Lower leg skin (tissue), 4 donors: ENCODE measurements around the gene UNC5C. TPM values are rescaled to one million over a fixed set of nuclear protein-coding genes. Genes with fewer than 3 reads are reported as not detected.

Experiments
- DNase-seq, 2 donors: peaks; one replicate each; pipeline ENCODE4 v3.0.0-alpha.2; 2019; ENCODE audit warnings: low spot score in 2 of 2
- H3K4me3 ChIP-seq: fragments of 200-600 bp; sonication (generic); 2 replicates; pipeline ENCODE4 v1.5.1; 2017; ENCODE audit warnings: mild to moderate bottlenecking, low read depth; ENCODE audit not compliant: poor library complexity, severe bottlenecking
- POLR2A ChIP-seq, 2 donors: fragments of 450-650 bp; IDR thresholded peaks; one replicate each; pipeline ENCODE4 v1.6.1; 2016 to 2017; ENCODE audit warnings: antibody characterized with exemption in 2 of 2, mild to moderate bottlenecking in 1 of 2, moderate library complexity in 1 of 2
- WGBS, 2 donors: methylation state at CpG; one replicate each; pipeline ENCODE4 v1.1.5; 2018; 5-methylcytosine and 5-hydroxymethylcytosine counted together
- intact Hi-C: fragments of 100-400 bp; cut with DNase I; formaldehyde crosslinking; loops from one replicate; pipeline ENCODE4 v1.15.0; 2023; ENCODE audit warnings: low total_unique reads
- total RNA-seq, 4 donors: library from RNA; depleted of rRNA; stranded (reverse); fragments of >200 nt; gene quantifications; one replicate each; pipeline ENCODE4 v1.1.0, GENCODE V29; 2016
- TF ChIP-seq, protein P1 (sequence below), 3 donors: fragments of 450-650 bp; IDR thresholded peaks; one replicate each; pipeline ENCODE4 v1.5.1; 2016; ENCODE audit warnings: antibody characterized with exemption in 3 of 3, mild to moderate bottlenecking in 3 of 3, moderate library complexity in 2 of 3

The UNC5C gene
- total RNA-seq, 4 donors from 2014 or later, result 0.34 to 1.8 (median 1.2) TPM

DNA sequence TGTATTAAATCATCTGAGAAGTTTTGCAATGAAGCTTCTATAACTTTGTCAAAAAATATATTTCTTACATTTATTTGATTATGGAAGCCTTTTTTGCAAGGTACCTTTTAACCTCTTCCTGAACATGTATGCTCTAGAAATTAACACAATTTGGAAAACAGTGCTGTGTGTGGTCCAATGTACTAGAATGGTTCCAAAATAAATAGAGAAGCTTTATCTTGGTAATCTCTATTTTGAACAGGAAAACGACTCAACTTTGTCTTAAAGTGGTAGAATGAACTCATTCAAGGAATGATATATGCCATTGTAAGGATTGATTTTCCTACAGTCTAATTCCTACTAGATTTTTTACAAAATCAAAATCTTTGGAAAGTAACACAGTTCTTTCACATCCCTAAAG lies 248.5 kb downstream of the UNC5C start:
- 63 to 67% methylated on average over 1 of the region's 1 CpG for WGBS, 2 donors
- TF ChIP-seq, protein P1, sequence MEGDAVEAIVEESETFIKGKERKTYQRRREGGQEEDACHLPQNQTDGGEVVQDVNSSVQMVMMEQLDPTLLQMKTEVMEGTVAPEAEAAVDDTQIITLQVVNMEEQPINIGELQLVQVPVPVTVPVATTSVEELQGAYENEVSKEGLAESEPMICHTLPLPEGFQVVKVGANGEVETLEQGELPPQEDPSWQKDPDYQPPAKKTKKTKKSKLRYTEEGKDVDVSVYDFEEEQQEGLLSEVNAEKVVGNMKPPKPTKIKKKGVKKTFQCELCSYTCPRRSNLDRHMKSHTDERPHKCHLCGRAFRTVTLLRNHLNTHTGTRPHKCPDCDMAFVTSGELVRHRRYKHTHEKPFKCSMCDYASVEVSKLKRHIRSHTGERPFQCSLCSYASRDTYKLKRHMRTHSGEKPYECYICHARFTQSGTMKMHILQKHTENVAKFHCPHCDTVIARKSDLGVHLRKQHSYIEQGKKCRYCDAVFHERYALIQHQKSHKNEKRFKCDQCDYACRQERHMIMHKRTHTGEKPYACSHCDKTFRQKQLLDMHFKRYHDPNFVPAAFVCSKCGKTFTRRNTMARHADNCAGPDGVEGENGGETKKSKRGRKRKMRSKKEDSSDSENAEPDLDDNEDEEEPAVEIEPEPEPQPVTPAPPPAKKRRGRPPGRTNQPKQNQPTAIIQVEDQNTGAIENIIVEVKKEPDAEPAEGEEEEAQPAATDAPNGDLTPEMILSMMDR (IDR thresholded peaks at IDR 0.05), result no peak
- TF ChIP-seq POLR2A (IDR thresholded peaks at IDR 0.05), result no peak

DNA sequence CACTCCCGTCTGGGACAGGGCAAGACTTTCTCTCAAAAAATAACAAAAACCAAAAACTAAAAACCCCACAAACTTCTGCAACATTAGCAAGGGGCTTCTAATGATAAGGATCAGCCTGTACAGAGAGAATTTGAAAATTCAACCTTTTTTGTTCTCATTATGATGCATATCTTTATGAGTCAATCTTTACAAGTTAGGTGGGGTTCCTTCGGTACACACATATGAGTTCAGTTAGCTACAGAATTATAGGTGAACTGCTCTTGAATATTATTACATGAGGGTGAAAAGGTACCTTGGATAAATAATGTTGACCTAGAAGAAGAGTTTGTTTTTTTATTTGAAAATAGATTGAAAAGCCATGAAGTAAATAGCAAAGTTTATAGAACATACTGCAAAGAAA lies 252.7 kb downstream of the UNC5C start:
- DNase-seq, result no peak
- no peak overlapping the region for H3K4me3 ChIP-seq
- 89% methylated on average over 2 of the region's 2 CpGs for WGBS, 2 donors
- intact Hi-C loops, result no loop called here
- TF ChIP-seq, protein P1 (IDR thresholded peaks at IDR 0.05), result no peak
- no peak for TF ChIP-seq POLR2A (IDR thresholded peaks at IDR 0.05)

More for the DNA sequence above, 248.5 kb downstream of the UNC5C start:
- no peak overlapping the region for H3K4me3 ChIP-seq
- intact Hi-C loops, result no loop called here
- DNase-seq, result no peak

DNA sequence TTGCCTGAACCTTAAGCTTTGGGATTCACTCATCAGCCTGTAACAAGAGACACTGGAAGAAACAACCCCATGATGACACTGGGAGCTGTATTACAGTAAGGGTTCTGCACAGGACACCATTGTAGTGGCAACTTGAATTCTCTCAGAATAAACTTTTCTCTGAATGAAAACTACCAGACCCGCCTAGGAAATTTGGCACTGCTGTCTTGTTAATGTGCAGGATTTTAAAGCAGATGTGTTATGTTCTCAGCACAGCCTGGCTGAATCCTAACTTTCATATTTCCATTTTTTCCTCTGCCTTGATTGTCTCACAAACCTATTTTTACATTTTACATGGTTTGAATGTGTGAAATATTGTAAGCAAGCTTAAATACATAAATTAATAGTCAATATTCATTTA lies 253.6 kb downstream of the UNC5C start:
- no peak for DNase-seq

DNA sequence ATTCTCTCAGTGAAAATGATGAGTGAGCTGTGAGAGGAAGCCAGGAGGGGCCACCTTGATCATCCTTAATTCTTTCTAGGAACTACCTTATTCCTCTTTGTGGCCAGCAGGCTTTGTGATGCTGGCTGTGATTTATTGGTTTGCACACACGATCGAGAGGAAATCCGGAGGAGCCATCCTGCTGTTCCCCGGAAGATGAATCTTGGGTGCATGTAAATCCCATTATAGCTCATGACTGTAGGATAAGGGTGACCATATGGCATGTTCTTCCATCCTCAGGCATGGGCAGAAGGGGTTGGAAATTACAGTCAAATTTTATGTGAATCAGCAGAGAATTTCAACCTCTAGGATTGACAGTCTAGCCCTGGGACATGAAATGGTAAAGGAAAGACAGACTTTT lies 254.5 kb downstream of the UNC5C start:
- no peak for DNase-seq

More for the DNA sequence above, 253.6 kb downstream of the UNC5C start:
- intact Hi-C loops, result no loop called here
- TF ChIP-seq POLR2A (IDR thresholded peaks at IDR 0.05), result no peak
- TF ChIP-seq, protein P1 (IDR thresholded peaks at IDR 0.05), result no peak
- no peak overlapping the region for H3K4me3 ChIP-seq
- WGBS, 2 donors, result 58 to 65% methylated on average over 1 of the region's 1 CpG

DNA sequence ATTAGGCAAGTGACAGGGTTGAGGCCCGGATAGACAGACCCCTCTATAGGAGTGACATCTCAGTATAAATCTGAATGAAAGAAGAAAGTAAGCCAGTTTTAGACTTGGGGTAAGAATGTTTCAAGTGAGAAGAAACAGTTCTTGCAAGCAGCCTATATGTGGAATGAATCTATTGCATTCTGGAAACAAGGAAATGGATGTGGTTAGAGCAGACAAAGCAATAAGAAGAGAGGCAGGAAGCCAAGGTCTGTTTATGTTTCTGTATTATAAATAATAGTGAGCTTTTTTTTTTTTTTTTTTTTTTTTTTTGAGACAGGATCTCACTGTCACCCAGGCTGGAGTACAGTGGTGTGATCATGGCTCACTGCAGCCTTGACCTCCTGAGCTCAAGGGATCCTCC lies 255.8 kb downstream of the UNC5C start:
- TF ChIP-seq, protein P1 (IDR thresholded peaks at IDR 0.05), result no peak
- TF ChIP-seq POLR2A (IDR thresholded peaks at IDR 0.05), result no peak
- intact Hi-C loops, result no loop called here
- 56 to 66% methylated on average over 1 of the region's 1 CpG for WGBS, 2 donors
- DNase-seq, result no peak
- no peak overlapping the region for H3K4me3 ChIP-seq

More for the DNA sequence above, 254.5 kb downstream of the UNC5C start:
- H3K4me3 ChIP-seq, result no peak overlapping the region
- TF ChIP-seq, protein P1 (IDR thresholded peaks at IDR 0.05), result no peak
- no peak for TF ChIP-seq POLR2A (IDR thresholded peaks at IDR 0.05)
- WGBS, 2 donors, result 75 to 76% methylated on average over 4 of the region's 4 CpGs
- intact Hi-C loops, result no loop called here

DNA sequence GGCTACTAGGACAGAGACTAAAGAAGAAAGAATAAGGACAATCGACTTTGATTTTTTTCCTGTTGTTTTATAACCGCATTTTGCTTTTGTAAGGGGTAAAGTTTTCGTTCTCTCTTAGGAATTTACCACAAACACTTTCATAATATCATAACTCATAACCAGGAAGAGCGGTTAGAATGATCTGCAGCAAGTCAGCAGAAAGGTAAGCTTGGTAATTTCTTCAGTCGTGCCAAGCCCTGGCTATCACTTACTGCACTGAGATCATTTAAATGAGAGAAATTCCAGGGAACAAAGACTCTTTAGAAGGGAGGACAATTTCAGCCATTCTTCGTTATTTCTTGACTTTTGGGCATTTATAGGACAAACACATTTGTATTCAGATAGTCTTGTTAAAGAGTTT lies 258.1 kb downstream of the UNC5C start:
- intact Hi-C loops, result no loop called here
- WGBS, 2 donors, result 63 to 64% methylated on average over 6 of the region's 6 CpGs
- no peak overlapping the region for H3K4me3 ChIP-seq
- DNase-seq, result no peak
- TF ChIP-seq, protein P1 (IDR thresholded peaks at IDR 0.05), result no peak
- TF ChIP-seq POLR2A (IDR thresholded peaks at IDR 0.05), result no peak
